ENCODE data around the gene CA14.

The CA14 gene

GRCh38 chr1:150243003-150243402 is 14.6 kb upstream of the CA14 start:
- no peak for TF ChIP-seq CTCF (IDR thresholded peaks at IDR 0.05)
- Histone ChIP-seq H3K4me3 (no peak overlapping the region), H3K27ac (no peak overlapping the region)
- no peak for DNase-seq (ENCODE audit: low spot score)

DNA sequence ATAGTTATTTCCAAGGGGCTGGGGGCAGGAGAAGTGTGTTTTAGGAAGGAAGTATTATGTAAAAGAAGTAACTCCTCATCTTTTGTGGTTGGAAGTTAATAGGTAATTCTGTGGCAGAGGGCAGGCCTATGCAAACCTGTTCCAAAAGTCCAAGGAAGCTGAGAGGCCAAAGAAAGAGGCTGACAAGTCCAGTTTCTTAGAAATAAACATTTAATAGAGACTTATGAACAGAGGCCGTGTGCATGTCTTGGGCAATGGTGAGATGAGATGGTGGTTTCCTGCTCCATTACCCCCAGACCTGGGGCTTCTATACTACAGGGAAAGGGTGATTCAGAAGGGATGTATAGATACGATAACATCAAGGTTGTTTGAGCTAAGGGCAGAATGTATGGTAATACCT is 7.6 kb upstream of the CA14 start:
- Histone ChIP-seq H3K4me3 (no peak overlapping the region), H3K27ac (no peak overlapping the region)
- no peak for TF ChIP-seq CTCF (IDR thresholded peaks at IDR 0.05)
- no peak for DNase-seq (ENCODE audit: low spot score)

- TF ChIP-seq CTCF (IDR thresholded peaks at IDR 0.05), result no peak
- H3K27ac ChIP-seq, result no peak overlapping the region
- peak overlapping the region; percentile 50 for H3K4me3 ChIP-seq
- no peak for DNase-seq (ENCODE audit: low spot score)
Measured at GRCh38 chr1:150256198-150256553, 1.4 kb upstream of the CA14 start.

DNA sequence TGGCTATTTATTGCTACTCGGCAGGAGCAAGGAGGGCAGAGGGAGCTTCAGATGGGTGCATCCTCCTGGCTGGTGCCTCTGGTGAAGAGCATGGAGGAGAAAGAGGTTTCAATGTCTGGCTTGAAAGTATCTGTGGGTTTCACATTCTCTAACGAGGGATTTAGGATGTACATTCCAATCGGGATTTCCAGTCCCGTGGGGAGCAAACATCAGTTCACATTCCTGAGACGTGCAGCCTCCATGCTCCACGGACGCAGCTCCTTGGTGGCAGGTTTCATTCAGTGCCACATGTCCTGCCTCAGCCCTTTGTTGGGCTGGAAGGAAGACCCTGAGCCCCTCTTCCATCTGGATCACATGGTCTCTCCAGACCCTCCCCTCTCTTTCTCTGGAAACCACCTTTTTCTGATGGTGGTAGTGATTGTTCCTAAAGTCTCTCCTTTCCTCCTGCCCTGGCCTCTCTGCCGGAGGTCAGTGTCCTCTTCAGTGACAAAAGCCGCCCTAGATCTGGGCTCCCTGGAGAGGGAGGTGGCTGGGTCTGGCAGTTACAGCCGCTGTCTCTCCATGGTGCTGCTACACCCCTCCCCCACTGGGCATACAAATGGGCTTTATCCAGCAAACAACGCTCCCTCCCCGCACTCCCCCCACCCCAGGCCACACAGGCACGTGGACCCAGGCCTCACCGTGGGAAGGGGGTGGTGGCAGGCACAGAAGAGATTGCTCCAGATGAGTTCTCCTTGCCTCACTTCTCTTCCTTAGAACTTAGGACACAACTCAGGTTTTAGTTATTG is 826 bp upstream of the CA14 start:
- no peak overlapping the region for H3K27ac ChIP-seq

DNA sequence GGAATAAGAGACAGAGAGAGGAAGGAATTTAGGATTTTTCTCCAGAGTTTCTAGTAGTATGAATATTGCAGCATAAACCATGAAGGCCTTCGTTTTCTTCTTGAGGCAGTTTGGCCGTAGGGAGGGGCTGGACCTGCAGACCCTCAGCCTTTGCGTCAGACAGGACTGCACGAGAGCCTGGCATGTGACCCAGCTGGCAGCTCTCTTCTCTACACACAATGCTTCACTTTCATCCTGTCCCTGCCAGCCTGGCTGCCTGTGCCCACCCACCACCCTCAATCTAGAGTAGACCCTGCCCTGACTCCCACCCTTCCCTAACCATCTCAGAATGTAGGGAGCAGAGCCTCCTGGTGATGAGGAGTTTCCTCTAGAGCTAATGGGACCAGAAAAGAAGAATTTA is 1.6 kb downstream of the CA14 start:
- H3K4me3 ChIP-seq, result no peak overlapping the region
- no peak for TF ChIP-seq CTCF (IDR thresholded peaks at IDR 0.05)
- H3K27ac ChIP-seq, result no peak overlapping the region
- DNase-seq (ENCODE audit: low spot score), result no peak

More for the DNA sequence above, 826 bp upstream of the CA14 start:
- TF ChIP-seq CTCF (IDR thresholded peaks at IDR 0.05), result no peak
- DNase-seq (ENCODE audit: low spot score), result no peak
- peak overlapping the region; percentile 50 for H3K4me3 ChIP-seq

GRCh38 chr1:150259758-150260669 is 2.4 kb downstream of the CA14 start:
- Histone ChIP-seq H3K4me3 (no peak overlapping the region), H3K27ac (no peak overlapping the region)
- DNase-seq (ENCODE audit: low spot score), result no peak
- TF ChIP-seq CTCF (IDR thresholded peaks at IDR 0.05), result no peak
